Ovary (tissue), 3 donors: ENCODE results near the gene ADK.

Experiments
- POLR2A ChIP-seq: fragments of 450-650 bp; IDR thresholded peaks from one replicate; pipeline ENCODE4 v1.6.1; 2017; ENCODE audit warnings: antibody characterized with exemption, mild to moderate bottlenecking, moderate library complexity
- TF ChIP-seq, protein P1 (sequence below), 3 donors: fragments of 450-650 bp in 2 of 3; fragments of 200-600 bp in 1 of 3; IDR thresholded peaks; one replicate each; pipeline versions ENCODE4 v1.5.1 to v1.8.0; 2016 to 2022; ENCODE audit warnings: antibody characterized with exemption in 3 of 3, mild to moderate bottlenecking in 1 of 3
- donor health status: DM: no; HTN: no; CAD: no.

DNA sequence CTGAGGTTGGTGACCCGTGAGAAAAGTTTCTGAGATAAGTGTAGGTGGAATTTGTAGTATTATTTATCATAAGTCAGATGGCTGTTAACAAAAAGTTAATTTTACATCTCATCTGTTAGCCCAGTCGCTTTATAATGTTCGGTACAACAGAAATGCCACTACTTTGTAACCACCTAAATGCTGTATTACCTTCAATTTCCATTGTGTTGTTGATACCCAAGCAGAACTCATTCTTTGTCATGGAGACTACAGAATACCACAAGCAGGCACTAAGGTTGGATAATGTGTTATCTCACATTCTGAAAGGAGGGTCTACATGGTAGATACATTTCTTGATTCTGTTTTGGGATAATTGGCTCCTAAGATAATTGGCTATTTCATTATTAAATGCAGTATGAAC lies 425.6 kb downstream of the ADK start:
- TF ChIP-seq, protein P1, sequence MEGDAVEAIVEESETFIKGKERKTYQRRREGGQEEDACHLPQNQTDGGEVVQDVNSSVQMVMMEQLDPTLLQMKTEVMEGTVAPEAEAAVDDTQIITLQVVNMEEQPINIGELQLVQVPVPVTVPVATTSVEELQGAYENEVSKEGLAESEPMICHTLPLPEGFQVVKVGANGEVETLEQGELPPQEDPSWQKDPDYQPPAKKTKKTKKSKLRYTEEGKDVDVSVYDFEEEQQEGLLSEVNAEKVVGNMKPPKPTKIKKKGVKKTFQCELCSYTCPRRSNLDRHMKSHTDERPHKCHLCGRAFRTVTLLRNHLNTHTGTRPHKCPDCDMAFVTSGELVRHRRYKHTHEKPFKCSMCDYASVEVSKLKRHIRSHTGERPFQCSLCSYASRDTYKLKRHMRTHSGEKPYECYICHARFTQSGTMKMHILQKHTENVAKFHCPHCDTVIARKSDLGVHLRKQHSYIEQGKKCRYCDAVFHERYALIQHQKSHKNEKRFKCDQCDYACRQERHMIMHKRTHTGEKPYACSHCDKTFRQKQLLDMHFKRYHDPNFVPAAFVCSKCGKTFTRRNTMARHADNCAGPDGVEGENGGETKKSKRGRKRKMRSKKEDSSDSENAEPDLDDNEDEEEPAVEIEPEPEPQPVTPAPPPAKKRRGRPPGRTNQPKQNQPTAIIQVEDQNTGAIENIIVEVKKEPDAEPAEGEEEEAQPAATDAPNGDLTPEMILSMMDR (IDR thresholded peaks at IDR 0.05) = no peak
- no peak for TF ChIP-seq POLR2A
